Measurements from ENCODE around the gene SERBP1.

Gene SERBP1

GRCh38 chr1:67371043-67371442 is 59.2 kb downstream of the SERBP1 start:
- no peak for DNase-seq (ENCODE audit: extremely low read depth in 1 of 2, low read depth in 1 of 2)

- no peak for DNase-seq (ENCODE audit: extremely low read depth in 1 of 2, low read depth in 1 of 2)
Observed at GRCh38 chr1:67368046-67368514, 62.1 kb downstream of the SERBP1 start.

- no peak for DNase-seq (ENCODE audit: extremely low read depth in 1 of 2, low read depth in 1 of 2)
Observed at GRCh38 chr1:67367370-67368045, 62.7 kb downstream of the SERBP1 start.

GRCh38 chr1:67361641-67362040 is 68.6 kb downstream of the SERBP1 start:
- DNase-seq (ENCODE audit: extremely low read depth in 1 of 2, low read depth in 1 of 2) = no peak

- DNase-seq (ENCODE audit: extremely low read depth in 1 of 2, low read depth in 1 of 2) = no peak
Observed at GRCh38 chr1:67359592-67359991, 70.6 kb downstream of the SERBP1 start.

Measured in activated CD8-positive, alpha-beta memory T cell treated with anti-CD3 and anti-CD28 coated beads for 1 hour (primary cell).